CD14-positive monocyte (primary cell): ENCODE results near the gene STK11. TPM values are rescaled to one million over a fixed set of nuclear protein-coding genes. Genes with fewer than 3 reads are reported as not detected.

ENCODE experiments used
- DNase-seq, 3 donors: peaks; one replicate each; pipeline ENCODE4 v3.0.0-alpha.2; 2011 to 2022
- H2AFZ ChIP-seq: 2 replicates; pipeline ENCODE4 v1.6.0; 2012; ENCODE audit warnings: mild to moderate bottlenecking, low read depth, low read length, inconsistent platforms; ENCODE audit not compliant: insufficient read depth, poor library complexity, severe bottlenecking
- H3K27ac ChIP-seq, 2 donors: 1 replicate in 1 of 2; 2 replicates in 1 of 2; pipeline ENCODE4 v1.5.1; 2012 to 2013; ENCODE audit warnings: low read length in 2 of 2, control low read depth in 1 of 2, inconsistent platforms in 1 of 2, low read depth in 1 of 2, mild to moderate bottlenecking in 1 of 2
- H3K27me3 ChIP-seq, 2 donors: one replicate each; pipeline versions ENCODE4 v1.6.0 to v1.6.1; 2011 to 2013; ENCODE audit warnings: low read length in 2 of 2; ENCODE audit not compliant: control insufficient read depth in 2 of 2, insufficient read depth in 2 of 2
- H3K36me3 ChIP-seq, 2 donors: replicated peaks in 1 of 2; 1 replicate in 1 of 2; 2 replicates in 1 of 2; pipeline versions ENCODE4 v1.5.1 to v1.6.1; 2012 to 2013; ENCODE audit warnings: low read length in 2 of 2, control low read depth in 1 of 2, inconsistent platforms in 1 of 2, mild to moderate bottlenecking in 1 of 2; ENCODE audit not compliant: insufficient read depth in 2 of 2, control insufficient read depth in 1 of 2
- H3K4me1 ChIP-seq, 2 donors: 1 replicate in 1 of 2; 2 replicates in 1 of 2; pipeline versions ENCODE4 v1.5.1 to v1.6.1; 2012 to 2013; ENCODE audit warnings: low read length in 2 of 2, control low read depth in 1 of 2, inconsistent platforms in 1 of 2, mild to moderate bottlenecking in 1 of 2, moderate library complexity in 1 of 2; ENCODE audit not compliant: insufficient read depth in 2 of 2, control insufficient read depth in 1 of 2
- H3K4me2 ChIP-seq: replicated peaks from 2 replicates; pipeline ENCODE3; 2012; ENCODE audit warnings: low read length, moderate library complexity, mild to moderate bottlenecking; ENCODE audit not compliant: poor library complexity, severe bottlenecking; ENCODE audit errors: extremely low read depth
- H3K4me3 ChIP-seq, 3 experiments: fragments of 200-600 bp in 1 of 3; sonication (generic) in 1 of 3; replicated peaks in 1 of 3; 1 replicate in 2 of 3; 2 replicates in 1 of 3; pipeline ENCODE4 v1.5.1; 2011 to 2013; ENCODE audit warnings: low read length in 3 of 3, mild to moderate bottlenecking in 3 of 3, control low read depth in 2 of 3, low read depth in 2 of 3, inconsistent platforms in 1 of 3, moderate library complexity in 1 of 3
- H3K79me2 ChIP-seq: 2 replicates; pipeline ENCODE4 v1.6.0; 2012; ENCODE audit warnings: mild to moderate bottlenecking, control low read depth, inconsistent platforms, low read length, moderate library complexity; ENCODE audit not compliant: insufficient read depth
- H3K9ac ChIP-seq: 2 replicates; pipeline ENCODE4 v1.6.0; 2017; ENCODE audit warnings: low read length, mild to moderate bottlenecking; ENCODE audit not compliant: insufficient read depth, poor library complexity, severe bottlenecking
- H3K9me3 ChIP-seq, 2 donors: replicated peaks in 1 of 2; 1 replicate in 1 of 2; 2 replicates in 1 of 2; pipeline versions ENCODE4 v1.5.1 to v1.6.1; 2012 to 2013; ENCODE audit warnings: low read length in 2 of 2, control low read depth in 1 of 2; ENCODE audit not compliant: control insufficient read depth in 1 of 2, insufficient read depth in 1 of 2
- H4K20me1 ChIP-seq: 2 replicates; pipeline ENCODE4 v1.6.0; 2012; ENCODE audit warnings: mild to moderate bottlenecking, low read length, control low read depth, moderate library complexity; ENCODE audit not compliant: insufficient read depth
- H3K27ac Mint-ChIP-seq, 7 donors: one replicate each; pipeline ENCODE4 v1.8.0; 2020; ENCODE audit warnings: mild to moderate bottlenecking in 7 of 7, mixed read lengths in 7 of 7, moderate library complexity in 6 of 7, inconsistent platforms in 2 of 7
- H3K27me3 Mint-ChIP-seq, 3 donors: one replicate each; pipeline ENCODE4 v1.8.0; 2021 to 2022; ENCODE audit warnings: low read depth in 3 of 3, mild to moderate bottlenecking in 3 of 3, mixed read lengths in 3 of 3, moderate library complexity in 3 of 3, inconsistent platforms in 1 of 3
- H3K36me3 Mint-ChIP-seq, 2 donors: one replicate each; pipeline ENCODE4 v1.8.0; 2020; ENCODE audit warnings: mixed read lengths in 2 of 2, inconsistent platforms in 1 of 2, mild to moderate bottlenecking in 1 of 2
- H3K4me1 Mint-ChIP-seq: one replicate; pipeline ENCODE4 v1.8.0; 2020; ENCODE audit warnings: mild to moderate bottlenecking, mixed read lengths
- H3K4me3 Mint-ChIP-seq, 2 donors: one replicate each; pipeline ENCODE4 v1.8.0; 2020; ENCODE audit warnings: mild to moderate bottlenecking in 2 of 2, mixed read lengths in 2 of 2, moderate library complexity in 1 of 2
- H3K9me3 Mint-ChIP-seq, 7 donors: one replicate each; pipeline ENCODE4 v1.8.0; 2020 to 2022; ENCODE audit warnings: mixed read lengths in 7 of 7, mild to moderate bottlenecking in 6 of 7, moderate library complexity in 6 of 7, inconsistent platforms in 2 of 7
- CTCF ChIP-seq: fragments of 200-600 bp; IDR thresholded peaks from one replicate; pipeline ENCODE4 v1.8.0; 2022; ENCODE audit warnings: antibody characterized with exemption, mild to moderate bottlenecking
- WGBS: methylation state at CpG from one replicate; pipeline ENCODE4 v1.1.5; 2013; ENCODE audit warnings: missing lambda C conversion rate; ENCODE audit not compliant: insufficient coverage; 5-methylcytosine and 5-hydroxymethylcytosine counted together
- intact Hi-C, 2 donors: fragments of 100-400 bp; cut with micrococcal nuclease; formaldehyde crosslinking; loops; one replicate each; pipeline versions ENCODE4 v1.15.0 to v1.15.1; 2023
- polyA plus RNA-seq, 3 donors: library from polyadenylated mRNA; depleted of rRNA in 1 of 3; unstranded in 2 of 3; stranded (reverse) in 1 of 3; fragments of 300-500 nt in 2 of 3; fragments of >200 nt in 1 of 3; fragmentation: Illumina TruSeq in 2 of 3; gene quantifications; 1 replicate in 2 of 3; 2 replicates in 1 of 3; pipeline ENCODE4 v1.2.3, GENCODE V29; 2012 to 2021

The STK11 gene
- polyA plus RNA-seq, 3 donors = 6.2 to 72.1 (median 15.4) TPM

- Histone ChIP-seq H3K9me3 (no peaks in the 10 kb centered on the region), H3K4me2 (peak overlapping the region; percentile 96), H4K20me1 (peaks cover 66% of the 10 kb centered on the region), H3K4me1 (peaks cover 41 to 46% of the 10 kb centered on the region in 2 donors), H3K9ac (peak overlapping the region; percentile 93), H3K4me3 (peak overlapping the region; percentile 77 to 99 (median 89)), H2AFZ (no peak overlapping the region), H3K27me3 (no peaks in the 10 kb centered on the region), H3K79me2 (peaks cover 61% of the 10 kb centered on the region), H3K36me3 (peaks cover 34 to 43% of the 10 kb centered on the region in 2 donors), H3K27ac (peak overlapping the region; percentile 92 to 94)
- peak; percentile 56 to 71 (median 70) for DNase-seq
- Mint-ChIP-seq H3K9me3 (peaks cover 0 to 2% (median 0%) of the 10 kb centered on the region in 7 donors), H3K36me3 (peaks cover 29 to 38% of the 10 kb centered on the region in 2 donors), H3K4me1 (peaks cover 27% of the 10 kb centered on the region), H3K27ac (peak overlapping the region; percentile 93 to 98 (median 96)), H3K4me3 (peak overlapping the region; percentile 95 to 97), H3K27me3 (peaks cover 0 to 4% (median 0%) of the 10 kb centered on the region in 3 donors)
- intact Hi-C loops = loop anchor here in 1 of 2 donors (1.0 kb wide), 1 partner anchor 9 kb away; no protein-coding TSS in a partner anchor
- no peak for TF ChIP-seq CTCF
- WGBS = 0% methylated on average over 19 of the region's 41 CpGs
These were observed 46.0 kb downstream of the STK11 start for GRCh38 chr19:1251330-1252220.

GRCh38 chr19:1252221-1252820, 46.7 kb downstream of the STK11 start:
- peak overlapping the region; percentile 96 for H3K4me2 ChIP-seq
- no peak for TF ChIP-seq CTCF
- Mint-ChIP-seq H3K36me3 (peaks cover 32 to 42% of the 10 kb centered on the region in 2 donors), H3K9me3 (peaks cover 0 to 2% (median 0%) of the 10 kb centered on the region in 7 donors), H3K4me3 (peak overlapping the region; percentile 95 to 97), H3K4me1 (peaks cover 27% of the 10 kb centered on the region), H3K27me3 (peaks cover 0 to 4% (median 0%) of the 10 kb centered on the region in 3 donors), H3K27ac (peak overlapping the region; percentile 93 to 98 (median 96))
- no peak overlapping the region for H2AFZ ChIP-seq
- intact Hi-C loops = loop anchor here in 1 of 2 donors (1.0 kb wide), 1 partner anchor 8 kb away; no protein-coding TSS in a partner anchor
- peak overlapping the region; percentile 92 to 94 for H3K27ac ChIP-seq
- H3K79me2 ChIP-seq = peaks cover 69% of the 10 kb centered on the region
- H3K4me3 ChIP-seq = peak overlapping the region; percentile 77 to 99 (median 89)
- H3K4me1 ChIP-seq = peaks cover 43 to 50% of the 10 kb centered on the region in 2 donors
- H4K20me1 ChIP-seq = peaks cover 73% of the 10 kb centered on the region
- H3K9ac ChIP-seq = peak overlapping the region; percentile 93
- no peaks in the 10 kb centered on the region for H3K27me3 ChIP-seq
- WGBS = 1% methylated on average over 15 of the region's 30 CpGs
- DNase-seq = peak; percentile 96 to 98 (median 96)
- peaks cover 40 to 50% of the 10 kb centered on the region in 2 donors for H3K36me3 ChIP-seq
- H3K9me3 ChIP-seq = no peaks in the 10 kb centered on the region
